T-helper 1 cell treated with Interleukin-12 subunit alpha and Interleukin-12 subunit beta and Interleukin-4 antibody, amounts not matched to agents 30 μg/mL and 1 μg/mL, for 36 hours (primary cell): ENCODE results near the gene SOD3.

Experiments used
- H3K27ac Mint-ChIP-seq: one replicate; pipeline ENCODE4 v1.8.0; 2021; ENCODE audit warnings: mild to moderate bottlenecking, mixed read lengths
- H3K27me3 Mint-ChIP-seq: one replicate; pipeline ENCODE4 v1.8.0; 2021; ENCODE audit warnings: low read depth, mixed read lengths
- H3K36me3 Mint-ChIP-seq: one replicate; pipeline ENCODE4 v1.8.0; 2021; ENCODE audit warnings: low read depth, mixed read lengths
- H3K4me1 Mint-ChIP-seq: one replicate; pipeline ENCODE4 v1.8.0; 2021; ENCODE audit warnings: low read depth, mixed read lengths
- H3K4me3 Mint-ChIP-seq: one replicate; pipeline ENCODE4 v1.8.0; 2021; ENCODE audit warnings: mild to moderate bottlenecking, moderate library complexity, mixed read lengths
- H3K9me3 Mint-ChIP-seq: one replicate; pipeline ENCODE4 v1.8.0; 2021; ENCODE audit warnings: mixed read lengths

Gene SOD3

DNA sequence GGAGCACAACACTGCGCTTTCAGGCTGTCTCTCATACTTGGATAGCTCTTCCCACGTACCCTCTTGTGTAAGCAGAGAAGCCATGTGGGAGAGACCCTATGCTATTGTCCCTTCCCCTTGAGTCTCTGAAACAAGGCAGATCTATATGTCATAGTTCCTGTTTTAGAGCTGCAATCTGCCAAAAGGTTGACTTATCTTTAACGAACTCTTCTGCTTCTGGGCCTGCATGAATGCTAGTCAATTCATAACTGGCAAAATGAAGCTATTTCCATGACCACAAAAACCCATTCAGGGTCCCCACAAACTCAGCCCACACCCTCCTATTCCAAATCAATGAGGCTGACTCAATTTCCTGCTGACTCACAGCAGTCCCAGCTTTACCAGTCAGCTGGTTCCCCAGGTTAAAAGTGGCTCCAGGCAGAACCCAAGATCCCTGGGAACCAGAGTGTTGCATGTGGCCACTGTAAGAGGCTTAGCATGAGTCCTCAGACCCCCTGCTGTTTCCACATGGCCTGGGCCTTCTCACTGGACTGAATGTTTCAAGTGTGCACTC lies 25.3 kb upstream of the SOD3 start:
- no peaks in the 10 kb centered on the region for H3K27me3 Mint-ChIP-seq
- H3K9me3 Mint-ChIP-seq: peaks cover 5% of the 10 kb centered on the region
- no peak overlapping the region for H3K27ac Mint-ChIP-seq

DNA sequence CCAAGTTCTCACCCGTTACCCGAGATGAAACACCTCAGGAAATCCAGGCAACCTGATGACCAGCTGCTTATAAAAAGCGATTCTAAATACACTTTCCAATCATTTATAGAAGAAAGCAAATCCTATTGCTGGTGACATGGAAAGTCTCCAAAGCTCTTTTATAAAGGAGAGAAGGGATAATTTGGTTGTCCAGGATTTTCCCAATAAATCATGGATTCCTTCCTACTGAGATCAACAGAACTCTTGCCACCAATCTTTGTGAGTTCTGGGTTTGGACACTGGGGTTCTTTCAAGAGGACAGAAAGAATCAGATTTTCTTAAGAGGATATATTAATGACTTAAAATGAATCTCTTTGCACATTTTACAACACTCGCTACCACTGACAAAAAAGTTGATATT lies 24.7 kb upstream of the SOD3 start:
- H3K36me3 Mint-ChIP-seq: no peaks in the 10 kb centered on the region
- H3K4me1 Mint-ChIP-seq: peaks cover 5% of the 10 kb centered on the region
- H3K27me3 Mint-ChIP-seq: no peaks in the 10 kb centered on the region
- H3K4me3 Mint-ChIP-seq: no peak overlapping the region
- peaks cover 5% of the 10 kb centered on the region for H3K9me3 Mint-ChIP-seq
- H3K27ac Mint-ChIP-seq: no peak overlapping the region

More for the DNA sequence above, 25.3 kb upstream of the SOD3 start:
- Mint-ChIP-seq H3K4me1 (peaks cover 5% of the 10 kb centered on the region), H3K4me3 (no peak overlapping the region), H3K36me3 (no peaks in the 10 kb centered on the region)

DNA sequence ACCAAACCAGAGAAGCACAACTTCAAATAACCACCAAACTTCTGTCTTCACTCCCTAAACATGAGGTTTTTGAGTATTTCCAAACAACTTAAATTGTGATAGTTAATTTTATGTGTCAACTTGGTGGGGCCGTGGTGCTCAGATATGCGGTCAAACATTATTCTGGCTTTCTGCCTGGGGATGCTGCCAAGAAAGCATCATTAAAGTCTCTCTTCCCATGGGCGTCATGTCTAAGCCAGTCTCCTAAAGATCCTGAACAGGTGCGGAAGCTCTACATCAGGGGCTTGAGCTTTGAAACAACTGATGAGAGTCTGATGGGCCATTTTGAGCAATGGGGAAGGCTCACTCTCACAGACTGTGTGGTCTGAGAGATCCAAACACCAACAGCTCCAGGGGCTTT lies 24.1 kb upstream of the SOD3 start:
- peaks cover 5% of the 10 kb centered on the region for H3K4me1 Mint-ChIP-seq
- no peaks in the 10 kb centered on the region for H3K27me3 Mint-ChIP-seq
- H3K4me3 Mint-ChIP-seq: no peak overlapping the region
- H3K36me3 Mint-ChIP-seq: no peaks in the 10 kb centered on the region
- H3K9me3 Mint-ChIP-seq: peaks cover 5% of the 10 kb centered on the region
- H3K27ac Mint-ChIP-seq: no peak overlapping the region

DNA sequence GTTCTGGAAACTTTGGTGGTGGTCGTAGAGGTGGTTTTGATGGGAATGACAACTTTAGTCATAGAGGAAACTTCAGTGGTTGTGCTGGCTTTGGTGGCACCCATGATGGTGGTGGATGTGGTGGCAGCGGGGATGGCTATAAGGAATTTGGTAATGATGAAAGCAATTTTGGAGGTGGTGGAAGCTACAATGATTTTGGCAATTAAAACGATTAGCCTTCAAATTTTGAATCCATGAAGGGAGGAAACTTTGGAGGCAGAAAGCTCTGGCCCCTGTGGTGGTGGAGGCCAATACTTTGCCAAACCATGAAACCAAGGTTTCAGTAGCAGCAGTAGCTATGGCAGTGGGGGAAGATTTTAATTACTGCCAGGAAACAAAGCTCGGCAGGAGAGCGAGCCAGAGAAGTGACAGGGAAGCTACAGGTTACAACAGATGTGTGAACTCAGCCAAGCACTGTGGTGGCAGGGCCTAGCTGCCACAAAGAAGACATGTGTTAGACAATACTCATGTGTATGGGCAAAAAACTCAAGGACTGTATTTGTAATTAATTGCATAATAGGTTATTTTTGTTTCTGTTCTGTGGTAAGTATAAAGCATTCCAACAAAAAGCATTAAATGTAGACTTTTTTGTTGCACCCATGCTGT lies 23.2 kb upstream of the SOD3 start:
- H3K4me1 Mint-ChIP-seq: peaks cover 5% of the 10 kb centered on the region

DNA sequence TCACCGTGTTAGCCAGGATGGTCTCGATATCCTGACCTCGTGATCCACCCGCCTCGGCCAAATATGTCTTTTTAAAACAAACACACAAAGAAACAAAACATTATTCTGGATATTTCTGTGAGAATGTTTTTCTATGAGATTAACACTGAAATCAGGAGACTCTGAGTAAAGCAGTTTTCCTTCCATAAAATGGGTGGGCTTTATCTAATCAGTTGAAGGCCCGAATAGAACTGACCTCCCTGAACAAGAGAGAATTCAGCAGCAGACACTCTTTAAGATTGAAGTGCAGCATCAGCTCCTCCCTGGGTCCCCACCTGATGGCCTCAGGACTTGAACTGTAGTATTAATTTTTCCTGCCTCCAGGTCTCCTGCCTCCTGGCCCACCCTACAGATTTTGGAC lies 22.4 kb upstream of the SOD3 start:
- H3K27ac Mint-ChIP-seq: no peak overlapping the region
- H3K9me3 Mint-ChIP-seq: peaks cover 5% of the 10 kb centered on the region
- H3K27me3 Mint-ChIP-seq: no peaks in the 10 kb centered on the region
- H3K4me1 Mint-ChIP-seq: peaks cover 5% of the 10 kb centered on the region
- no peaks in the 10 kb centered on the region for H3K36me3 Mint-ChIP-seq
- no peak overlapping the region for H3K4me3 Mint-ChIP-seq

More for the DNA sequence above, 23.2 kb upstream of the SOD3 start:
- Mint-ChIP-seq H3K27me3 (no peaks in the 10 kb centered on the region), H3K9me3 (peaks cover 5% of the 10 kb centered on the region), H3K27ac (no peak overlapping the region), H3K4me3 (no peak overlapping the region), H3K36me3 (no peaks in the 10 kb centered on the region)

DNA sequence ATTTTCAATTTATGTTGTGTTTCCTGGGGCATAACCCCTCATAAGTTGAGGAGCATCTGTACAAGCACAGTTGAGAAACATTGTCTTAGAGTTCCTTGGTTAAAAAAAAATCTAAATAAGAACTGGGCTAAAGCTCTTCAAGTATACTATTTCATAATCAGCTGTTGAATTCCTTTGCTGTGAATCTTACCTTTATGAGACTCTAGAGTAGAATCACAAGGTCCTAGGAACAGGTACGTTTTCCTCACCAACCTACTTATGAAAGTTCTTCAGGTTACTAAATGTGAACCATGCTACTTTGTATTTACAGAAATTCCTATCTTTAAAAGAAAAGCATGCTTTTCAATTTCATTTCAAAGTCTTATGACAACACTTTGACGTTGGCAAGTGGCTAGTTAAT lies 20.9 kb upstream of the SOD3 start:
- Mint-ChIP-seq H3K4me1 (peaks cover 5% of the 10 kb centered on the region), H3K36me3 (no peaks in the 10 kb centered on the region), H3K9me3 (peaks cover 5% of the 10 kb centered on the region), H3K4me3 (no peak overlapping the region), H3K27me3 (no peaks in the 10 kb centered on the region), H3K27ac (no peak overlapping the region)

DNA sequence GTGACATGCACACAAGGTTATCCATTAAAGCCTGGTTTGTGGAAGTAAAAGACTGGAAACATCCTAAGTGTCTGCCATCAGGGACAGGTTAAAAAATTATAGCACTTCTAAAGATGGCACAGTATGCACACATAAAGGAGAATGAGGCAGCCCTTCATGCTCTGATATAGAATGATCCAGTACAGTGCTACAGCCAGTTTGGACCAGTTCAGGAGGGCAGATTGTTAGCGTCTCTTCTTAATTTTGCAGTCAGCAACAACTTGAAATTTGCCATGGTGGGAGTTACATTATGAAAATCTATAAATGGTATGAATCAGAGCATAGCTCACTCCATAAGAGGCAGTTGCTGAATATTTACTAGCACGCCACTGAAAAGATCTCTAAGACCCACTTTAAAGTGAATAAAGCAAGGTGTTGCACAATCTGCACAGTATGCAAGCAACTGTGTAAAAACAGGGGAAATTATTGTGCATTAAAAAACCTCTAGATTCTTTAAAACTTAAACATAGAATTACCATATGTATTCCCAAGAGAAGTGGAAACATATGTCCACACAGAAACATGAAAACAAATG lies 20.3 kb upstream of the SOD3 start:
- H3K27ac Mint-ChIP-seq: no peak overlapping the region
- H3K4me1 Mint-ChIP-seq: peaks cover 1% of the 10 kb centered on the region
- no peaks in the 10 kb centered on the region for H3K36me3 Mint-ChIP-seq
- H3K4me3 Mint-ChIP-seq: no peak overlapping the region
- no peaks in the 10 kb centered on the region for H3K27me3 Mint-ChIP-seq
- H3K9me3 Mint-ChIP-seq: peaks cover 5% of the 10 kb centered on the region

DNA sequence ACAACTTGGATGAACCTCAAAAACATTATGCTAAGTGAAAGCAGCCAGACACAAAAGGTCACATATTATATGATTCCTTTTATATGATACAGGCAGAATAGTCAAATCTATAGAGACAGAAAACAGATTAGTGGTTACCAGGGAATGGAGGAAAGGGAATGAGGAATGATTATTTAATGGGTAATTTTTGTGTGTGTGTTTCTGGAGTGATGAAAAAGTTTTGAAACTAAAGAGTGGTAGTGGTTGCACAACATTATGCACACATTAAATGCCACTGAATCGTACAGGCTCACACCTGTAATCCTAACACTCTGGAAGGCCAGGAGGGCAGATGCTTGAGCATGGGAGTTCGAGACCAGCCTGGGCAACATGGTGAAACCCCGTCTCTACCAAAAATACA lies 19.6 kb upstream of the SOD3 start:
- H3K27ac Mint-ChIP-seq: no peak overlapping the region
- H3K9me3 Mint-ChIP-seq: peaks cover 5% of the 10 kb centered on the region
- no peaks in the 10 kb centered on the region for H3K27me3 Mint-ChIP-seq
- no peaks in the 10 kb centered on the region for H3K4me1 Mint-ChIP-seq
- no peaks in the 10 kb centered on the region for H3K36me3 Mint-ChIP-seq
- no peak overlapping the region for H3K4me3 Mint-ChIP-seq

DNA sequence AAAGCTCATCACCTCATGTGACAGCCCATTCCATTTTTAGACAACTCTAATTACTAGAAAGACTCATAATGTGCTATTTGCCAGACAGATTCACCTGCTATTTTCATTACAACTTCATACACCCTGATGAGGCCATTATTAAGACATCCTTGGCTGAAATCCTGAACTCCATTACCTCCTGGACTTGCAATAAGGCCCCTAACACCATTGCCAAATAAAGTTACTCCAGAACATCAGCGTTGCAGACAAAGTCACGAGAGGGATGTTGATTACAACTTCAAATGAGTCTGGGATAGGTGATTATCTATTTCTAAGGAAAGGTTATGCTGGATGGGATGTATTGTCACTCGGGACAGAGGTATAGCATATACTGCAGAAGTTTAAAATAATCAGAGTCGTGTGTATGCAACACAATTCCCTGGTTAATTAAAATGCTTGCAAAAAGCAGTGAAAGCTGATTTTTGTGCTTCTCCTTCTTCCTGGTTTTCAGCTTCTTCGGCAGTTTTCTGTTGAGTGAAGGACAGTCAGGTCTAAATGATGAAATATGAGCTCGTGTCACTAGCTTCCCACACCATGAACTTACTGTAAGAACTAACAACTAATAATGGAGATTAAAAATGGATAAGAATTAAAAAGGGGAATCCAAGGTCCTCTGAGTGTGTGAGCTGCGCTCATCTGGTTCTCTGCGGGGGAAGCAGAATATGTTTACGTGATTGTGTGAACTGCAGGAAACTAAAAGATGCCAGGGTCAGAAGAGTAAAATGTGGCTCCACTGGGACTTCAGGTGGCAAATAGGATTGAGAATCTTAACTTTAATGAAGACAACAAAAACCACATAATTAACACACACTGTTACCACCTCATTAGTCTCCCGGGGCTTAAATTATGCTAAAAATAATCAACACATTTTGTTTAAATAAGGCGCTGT lies 17.6 kb upstream of the SOD3 start:
- H3K36me3 Mint-ChIP-seq: no peaks in the 10 kb centered on the region
- H3K4me1 Mint-ChIP-seq: no peaks in the 10 kb centered on the region
- no peak overlapping the region for H3K4me3 Mint-ChIP-seq
- no peaks in the 10 kb centered on the region for H3K27me3 Mint-ChIP-seq
- no peak overlapping the region for H3K27ac Mint-ChIP-seq
- no peaks in the 10 kb centered on the region for H3K9me3 Mint-ChIP-seq

DNA sequence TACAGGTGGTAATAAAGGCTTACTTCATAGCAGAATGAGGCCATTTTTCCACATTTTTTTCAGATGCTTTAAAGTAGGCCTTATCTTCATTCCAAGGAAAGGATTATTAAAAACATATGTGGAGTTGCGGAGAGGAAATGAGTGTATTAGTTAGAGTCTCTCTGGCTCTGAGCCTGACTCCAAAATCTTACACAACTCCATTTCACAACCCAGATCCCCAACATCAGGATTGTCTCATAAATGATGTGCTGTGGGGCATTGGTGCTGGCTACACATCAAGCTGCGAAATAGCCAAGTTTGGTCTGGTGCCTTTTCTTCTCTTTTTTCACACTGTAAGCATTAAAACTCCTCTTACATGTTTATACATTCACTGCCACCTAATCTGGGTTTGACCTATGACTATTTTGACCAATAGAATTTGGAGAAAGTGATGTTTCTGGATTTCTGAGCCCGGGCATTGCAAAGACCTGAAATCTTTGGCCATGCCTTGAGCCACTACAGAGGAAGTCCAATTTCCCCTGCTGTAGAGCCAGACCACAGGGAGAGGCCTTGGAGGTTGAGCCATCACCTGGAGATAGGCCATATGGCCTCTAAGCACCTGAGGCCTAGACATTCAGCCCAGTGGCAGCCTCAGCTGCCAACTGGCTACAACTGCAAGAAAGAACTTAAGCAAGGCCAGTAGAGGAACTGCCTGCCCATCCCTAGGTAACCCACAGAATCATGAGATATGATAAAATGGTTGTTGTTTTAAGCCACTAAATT lies 16.7 kb upstream of the SOD3 start:
- Mint-ChIP-seq H3K36me3 (no peaks in the 10 kb centered on the region), H3K4me3 (no peak overlapping the region), H3K9me3 (no peaks in the 10 kb centered on the region), H3K27ac (no peak overlapping the region), H3K4me1 (no peaks in the 10 kb centered on the region), H3K27me3 (no peaks in the 10 kb centered on the region)

DNA sequence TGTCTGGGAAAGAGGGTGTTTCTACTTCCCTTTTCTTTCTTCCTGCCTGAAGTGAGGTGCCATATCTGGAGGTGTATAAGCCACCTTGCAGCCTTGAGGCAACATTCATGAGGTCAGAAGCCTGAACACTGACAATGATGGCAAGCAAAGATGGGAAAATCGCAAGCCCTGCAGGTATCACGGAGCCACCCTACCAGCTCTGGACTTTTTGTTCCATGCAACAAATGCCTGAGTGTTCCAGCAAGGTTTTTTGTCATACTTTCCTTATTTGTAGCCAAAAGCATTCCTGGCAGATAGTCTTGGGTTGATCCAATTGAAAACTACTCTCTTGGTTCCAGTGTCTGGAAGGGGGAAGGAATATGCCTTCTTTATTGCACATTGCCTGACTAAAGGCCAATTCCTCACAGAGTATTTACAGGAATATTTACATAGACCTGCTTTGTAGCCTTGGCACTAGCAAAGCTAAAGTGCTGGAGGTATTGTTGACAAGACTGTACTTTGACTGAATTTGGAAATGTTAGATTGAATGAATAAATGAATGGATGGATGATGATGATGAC lies 14.4 kb upstream of the SOD3 start:
- H3K27ac Mint-ChIP-seq: no peak overlapping the region
- no peak overlapping the region for H3K4me3 Mint-ChIP-seq
- H3K36me3 Mint-ChIP-seq: no peaks in the 10 kb centered on the region
- no peaks in the 10 kb centered on the region for H3K27me3 Mint-ChIP-seq
- no peaks in the 10 kb centered on the region for H3K4me1 Mint-ChIP-seq
- H3K9me3 Mint-ChIP-seq: no peaks in the 10 kb centered on the region

DNA sequence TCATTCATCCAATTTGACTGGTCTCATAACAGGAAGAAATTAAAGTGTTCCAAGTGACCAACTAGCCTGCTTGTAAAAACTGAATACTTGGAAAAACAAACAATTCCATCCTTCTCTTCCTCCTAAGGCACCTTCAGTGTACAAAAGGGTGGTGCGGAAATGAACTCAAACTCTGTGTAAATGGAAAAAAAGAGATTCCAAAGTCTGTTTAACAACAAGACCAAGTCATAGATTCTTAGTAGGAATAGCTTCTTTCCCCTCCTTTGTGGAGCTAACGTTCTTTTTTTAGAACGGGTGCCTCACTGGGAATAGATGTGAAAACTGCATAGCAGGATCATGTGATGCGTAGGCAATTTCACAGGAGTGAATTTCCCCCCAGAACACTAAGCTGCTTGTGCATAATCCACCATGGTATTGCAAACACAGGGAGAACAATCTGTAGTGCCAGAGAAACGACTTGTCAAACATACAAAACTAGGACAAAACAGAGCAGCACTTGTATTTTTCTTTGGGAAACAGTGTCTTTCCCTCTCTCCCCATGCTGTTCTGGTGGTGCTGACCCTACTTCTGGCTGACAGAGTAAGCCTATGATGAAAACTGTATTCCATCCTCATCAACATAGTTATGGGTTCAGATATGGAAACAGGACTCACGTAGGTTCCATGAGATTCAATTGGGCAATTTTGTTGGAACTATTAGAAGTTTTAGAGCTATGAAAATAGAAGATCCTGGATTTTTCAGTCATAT lies 13.2 kb upstream of the SOD3 start:
- Mint-ChIP-seq H3K9me3 (no peaks in the 10 kb centered on the region), H3K4me1 (no peaks in the 10 kb centered on the region), H3K4me3 (no peak overlapping the region), H3K27ac (no peak overlapping the region), H3K27me3 (no peaks in the 10 kb centered on the region), H3K36me3 (no peaks in the 10 kb centered on the region)

DNA sequence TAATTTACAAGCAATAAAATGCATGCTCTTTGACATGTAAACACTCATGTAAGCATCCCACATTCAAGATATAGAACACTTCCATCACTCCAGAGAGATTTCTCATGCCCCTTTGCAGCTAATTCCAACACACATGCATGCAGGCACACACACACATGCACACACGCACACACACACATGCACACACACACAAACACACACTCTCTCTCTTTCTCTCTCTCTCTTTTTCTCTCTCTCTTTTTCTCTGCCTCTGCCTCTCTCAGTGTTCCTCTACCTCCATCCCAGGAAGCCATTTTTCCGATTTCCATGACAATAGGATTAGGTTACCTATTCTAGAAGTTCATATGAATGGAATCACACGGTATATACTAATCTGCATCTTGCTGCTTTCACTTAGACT lies 11.9 kb upstream of the SOD3 start:
- no peaks in the 10 kb centered on the region for H3K4me1 Mint-ChIP-seq
- no peak overlapping the region for H3K27ac Mint-ChIP-seq
- no peak overlapping the region for H3K4me3 Mint-ChIP-seq
- no peaks in the 10 kb centered on the region for H3K36me3 Mint-ChIP-seq
- no peaks in the 10 kb centered on the region for H3K27me3 Mint-ChIP-seq
- H3K9me3 Mint-ChIP-seq: peaks cover 4% of the 10 kb centered on the region
